Omental fat pad (tissue), 4 donors: ENCODE results near the gene SLC38A8. TPM values are rescaled to one million over a fixed set of nuclear protein-coding genes. Genes with fewer than 3 reads are reported as not detected.

Experiments
- ATAC-seq: fragments of 150-250 bp; one replicate; pipeline ENCODE4 v1.9.1; 2016; ENCODE audit warnings: mild to moderate bottlenecking, moderate library complexity; ENCODE audit not compliant: low FRiP score
- DNase-seq: peaks from one replicate; pipeline ENCODE4 v3.0.0-alpha.2; 2019; ENCODE audit warnings: low spot score
- total RNA-seq, 4 donors: library from RNA; depleted of rRNA; stranded (reverse); fragments of >200 nt; gene quantifications; one replicate each; pipeline ENCODE4 v1.1.0, GENCODE V29; 2016
- TF ChIP-seq, protein P1 (sequence below), 3 donors: fragments of 450-650 bp; IDR thresholded peaks; one replicate each; pipeline ENCODE4 v1.5.1; 2016 to 2017; ENCODE audit warnings: antibody characterized with exemption in 3 of 3, mild to moderate bottlenecking in 3 of 3, moderate library complexity in 2 of 3

SLC38A8 gene
- total RNA-seq, 4 donors from 2014 or later = not detected

DNA sequence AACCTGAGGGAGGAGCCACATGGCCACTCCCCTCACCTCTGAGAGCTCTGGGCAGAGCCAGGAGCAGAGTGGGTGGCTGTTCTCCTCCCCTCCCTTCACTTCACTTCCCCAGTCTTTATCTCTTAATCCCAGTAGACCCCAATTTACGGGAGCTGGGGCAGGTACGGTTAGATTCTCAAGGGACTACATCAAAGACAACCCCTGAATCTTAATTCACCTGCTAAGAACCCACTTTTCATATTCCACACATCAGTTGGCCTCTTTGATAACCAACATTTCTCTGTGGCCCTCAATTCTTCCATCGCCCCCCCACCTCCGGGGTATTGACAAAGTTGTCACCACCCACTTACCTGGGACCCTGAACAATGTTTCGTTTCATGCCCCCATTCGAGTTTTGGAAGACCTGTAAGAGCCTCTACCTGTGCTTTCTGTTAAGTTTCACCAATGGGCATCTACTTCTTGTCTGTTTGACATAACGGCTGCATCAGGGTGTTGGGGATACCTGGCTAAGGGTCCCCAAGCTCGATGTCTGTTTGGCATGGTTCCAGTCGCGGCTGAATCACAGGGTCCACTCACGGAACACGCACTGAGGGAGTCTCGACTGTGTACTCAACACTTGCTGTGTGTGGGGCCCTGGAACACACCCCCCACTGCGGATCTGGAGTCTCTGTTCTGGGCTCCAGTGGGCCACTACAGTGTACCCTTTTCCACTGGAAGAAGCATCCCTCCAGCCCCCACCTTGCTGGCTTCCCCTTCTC, 27.8 kb downstream of the SLC38A8 start:
- DNase-seq (no peak), ATAC-seq (no peak)
- TF ChIP-seq, protein P1, sequence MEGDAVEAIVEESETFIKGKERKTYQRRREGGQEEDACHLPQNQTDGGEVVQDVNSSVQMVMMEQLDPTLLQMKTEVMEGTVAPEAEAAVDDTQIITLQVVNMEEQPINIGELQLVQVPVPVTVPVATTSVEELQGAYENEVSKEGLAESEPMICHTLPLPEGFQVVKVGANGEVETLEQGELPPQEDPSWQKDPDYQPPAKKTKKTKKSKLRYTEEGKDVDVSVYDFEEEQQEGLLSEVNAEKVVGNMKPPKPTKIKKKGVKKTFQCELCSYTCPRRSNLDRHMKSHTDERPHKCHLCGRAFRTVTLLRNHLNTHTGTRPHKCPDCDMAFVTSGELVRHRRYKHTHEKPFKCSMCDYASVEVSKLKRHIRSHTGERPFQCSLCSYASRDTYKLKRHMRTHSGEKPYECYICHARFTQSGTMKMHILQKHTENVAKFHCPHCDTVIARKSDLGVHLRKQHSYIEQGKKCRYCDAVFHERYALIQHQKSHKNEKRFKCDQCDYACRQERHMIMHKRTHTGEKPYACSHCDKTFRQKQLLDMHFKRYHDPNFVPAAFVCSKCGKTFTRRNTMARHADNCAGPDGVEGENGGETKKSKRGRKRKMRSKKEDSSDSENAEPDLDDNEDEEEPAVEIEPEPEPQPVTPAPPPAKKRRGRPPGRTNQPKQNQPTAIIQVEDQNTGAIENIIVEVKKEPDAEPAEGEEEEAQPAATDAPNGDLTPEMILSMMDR (IDR thresholded peaks at IDR 0.05) = no peak

- TF ChIP-seq, protein P1 (IDR thresholded peaks at IDR 0.05) = no peak
- DNase-seq (no peak), ATAC-seq (peak; percentile 32)
These were observed 28.6 kb downstream of the SLC38A8 start for GRCh38 chr16:84013787-84014569.

GRCh38 chr16:84009282-84009681, 33.3 kb downstream of the SLC38A8 start:
- ATAC-seq (no peak), DNase-seq (no peak)
- TF ChIP-seq, protein P1 (IDR thresholded peaks at IDR 0.05) = no peak

GRCh38 chr16:84007965-84008364, 34.6 kb downstream of the SLC38A8 start:
- TF ChIP-seq, protein P1 (IDR thresholded peaks at IDR 0.05) = no peak
- ATAC-seq = no peak
- DNase-seq = no peak

GRCh38 chr16:84007520-84007919, 35.1 kb downstream of the SLC38A8 start:
- ATAC-seq (no peak), DNase-seq (no peak)
- TF ChIP-seq, protein P1 (IDR thresholded peaks at IDR 0.05) = no peak

GRCh38 chr16:84005391-84005790, 37.2 kb downstream of the SLC38A8 start:
- ATAC-seq (no peak), DNase-seq (no peak)
- TF ChIP-seq, protein P1 (IDR thresholded peaks at IDR 0.05) = no peak
